ENCODE data around the gene FAM237A. TPM values are rescaled to one million over a fixed set of nuclear protein-coding genes. Genes with fewer than 3 reads are reported as not detected.

FAM237A gene
- total and polyA plus RNA-seq, 10 of the 15 experiments (the other 5 are each of a cell fraction or from before 2014, with no cell fraction given): not detected

DNA sequence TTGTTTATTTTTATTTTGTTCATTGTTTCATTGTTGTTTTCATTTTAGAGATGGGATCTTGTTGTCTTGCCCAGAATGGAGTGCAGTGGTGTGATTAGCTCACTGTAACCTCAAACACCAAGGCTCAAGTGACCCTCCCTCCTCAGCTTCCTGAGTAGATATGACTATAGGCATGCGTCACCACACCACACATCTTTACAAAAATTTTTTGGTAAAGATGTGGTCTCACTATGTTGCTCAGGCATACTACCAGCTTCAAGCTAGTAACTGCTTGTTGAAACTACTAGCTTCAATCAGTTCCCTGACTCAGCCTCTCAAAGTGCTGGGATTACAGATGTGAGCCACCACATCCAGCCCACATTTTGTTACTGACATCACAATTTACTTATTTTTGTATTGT, 14.8 kb downstream of the FAM237A start (continued):
- TF ChIP-seq, protein P1, sequence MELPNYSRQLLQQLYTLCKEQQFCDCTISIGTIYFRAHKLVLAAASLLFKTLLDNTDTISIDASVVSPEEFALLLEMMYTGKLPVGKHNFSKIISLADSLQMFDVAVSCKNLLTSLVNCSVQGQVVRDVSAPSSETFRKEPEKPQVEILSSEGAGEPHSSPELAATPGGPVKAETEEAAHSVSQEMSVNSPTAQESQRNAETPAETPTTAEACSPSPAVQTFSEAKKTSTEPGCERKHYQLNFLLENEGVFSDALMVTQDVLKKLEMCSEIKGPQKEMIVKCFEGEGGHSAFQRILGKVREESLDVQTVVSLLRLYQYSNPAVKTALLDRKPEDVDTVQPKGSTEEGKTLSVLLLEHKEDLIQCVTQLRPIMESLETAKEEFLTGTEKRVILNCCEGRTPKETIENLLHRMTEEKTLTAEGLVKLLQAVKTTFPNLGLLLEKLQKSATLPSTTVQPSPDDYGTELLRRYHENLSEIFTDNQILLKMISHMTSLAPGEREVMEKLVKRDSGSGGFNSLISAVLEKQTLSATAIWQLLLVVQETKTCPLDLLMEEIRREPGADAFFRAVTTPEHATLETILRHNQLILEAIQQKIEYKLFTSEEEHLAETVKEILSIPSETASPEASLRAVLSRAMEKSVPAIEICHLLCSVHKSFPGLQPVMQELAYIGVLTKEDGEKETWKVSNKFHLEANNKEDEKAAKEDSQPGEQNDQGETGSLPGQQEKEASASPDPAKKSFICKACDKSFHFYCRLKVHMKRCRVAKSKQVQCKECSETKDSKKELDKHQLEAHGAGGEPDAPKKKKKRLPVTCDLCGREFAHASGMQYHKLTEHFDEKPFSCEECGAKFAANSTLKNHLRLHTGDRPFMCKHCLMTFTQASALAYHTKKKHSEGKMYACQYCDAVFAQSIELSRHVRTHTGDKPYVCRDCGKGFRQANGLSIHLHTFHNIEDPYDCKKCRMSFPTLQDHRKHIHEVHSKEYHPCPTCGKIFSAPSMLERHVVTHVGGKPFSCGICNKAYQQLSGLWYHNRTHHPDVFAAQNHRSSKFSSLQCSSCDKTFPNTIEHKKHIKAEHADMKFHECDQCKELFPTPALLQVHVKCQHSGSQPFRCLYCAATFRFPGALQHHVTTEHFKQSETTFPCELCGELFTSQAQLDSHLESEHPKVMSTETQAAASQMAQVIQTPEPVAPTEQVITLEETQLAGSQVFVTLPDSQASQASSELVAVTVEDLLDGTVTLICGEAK (IDR thresholded peaks at IDR 0.05; ENCODE audit: borderline replicate concordance): no peak
- no peak for TF ChIP-seq SMAD1 (IDR thresholded peaks at IDR 0.05; ENCODE audit: low read depth, partially characterized antibody)
- TF ChIP-seq SREBF1 (IDR thresholded peaks at IDR 0.05; ENCODE audit: low read length): no peak
- no peak for TF ChIP-seq MYC (IDR thresholded peaks at IDR 0.05; ENCODE audit: insufficient read depth, insufficient read length, insufficient replicate concordance, low read length, severe bottlenecking)

DNA sequence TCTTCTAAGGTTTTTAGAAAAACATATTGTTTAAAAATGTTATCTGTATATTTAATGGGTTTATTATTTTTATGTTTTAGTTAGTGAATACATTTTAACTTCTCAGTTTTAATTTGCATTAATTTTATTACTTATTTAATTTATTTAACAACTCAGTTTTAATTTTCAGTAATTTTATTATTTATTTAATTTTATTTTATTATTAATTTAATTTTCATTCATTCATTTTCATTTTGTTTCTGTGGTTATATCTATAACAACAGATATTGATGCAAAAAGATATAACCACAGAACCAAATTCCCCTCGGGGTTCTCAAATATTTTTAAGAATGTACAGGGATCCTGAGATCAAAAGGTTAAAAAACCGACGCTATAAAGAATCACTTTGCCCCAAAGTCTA, 23.0 kb downstream of the FAM237A start:
- in situ Hi-C loops (cut with MboI): no loop called here
- RAD21 ChIA-PET (ENCODE audit: unreplicated experiment): no interaction called here

More for the DNA sequence above, 23.0 kb downstream of the FAM237A start:
- Histone ChIP-seq H3K4me2 (ENCODE audit: control insufficient read depth, insufficient read depth) (no peak overlapping the region), H3K27ac (ENCODE audit: control insufficient read depth, insufficient read depth) (no peak overlapping the region), H3K9ac (ENCODE audit: control insufficient read depth, insufficient read depth, low read length) (no peak overlapping the region), H3K36me3 (ENCODE audit: control insufficient read depth in 2 of 2, insufficient read depth in 2 of 2, low read length in 1 of 2) (no peaks in the 10 kb centered on the region), H2AFZ (ENCODE audit: control insufficient read depth, low read depth, low read length) (no peak overlapping the region), H3K79me2 (ENCODE audit: control insufficient read depth, insufficient read depth, low read length) (no peaks in the 10 kb centered on the region), H3K4me3 (no peak overlapping the region), H4K20me1 (ENCODE audit: control insufficient read depth, insufficient read depth) (no peaks in the 10 kb centered on the region), H3K9me3 (replicated peaks; ENCODE audit: control insufficient read depth, insufficient read depth, low read length) (no peaks in the 10 kb centered on the region), H3K27me3 (replicated peaks in 1 of 2; ENCODE audit: control insufficient read depth in 2 of 2, insufficient read depth in 2 of 2, low read length in 1 of 2) (no peaks in the 10 kb centered on the region), H3K4me1 (ENCODE audit: control insufficient read depth, insufficient read depth, low read length) (no peaks in the 10 kb centered on the region)
- ATAC-seq (no peak), FAIRE-seq (no peak), DNase-seq (ENCODE audit: low read depth, low spot score) (no peak)
- ChIA-PET CTCF (no interaction called here), POLR2A (no interaction called here), SMC1A (ENCODE audit: uncharacterized antibody, unreplicated experiment) (interaction anchor here (1.1 kb wide), 1 partner anchor 12 kb away, joined by 3 read pairs; no protein-coding TSS in a partner anchor)
- WGBS (ENCODE audit: insufficient coverage, insufficient replicate concordance, low lambda C conversion rate, missing lambda C conversion rate): 53% methylated on average over 3 of the region's 3 CpGs
- intact Hi-C loops (cut with micrococcal nuclease; ENCODE audit: unreplicated experiment): no loop called here
- BruUV-seq (replicated peaks): no TSS peak
- TF ChIP-seq RELA (IDR thresholded peaks at IDR 0.05; ENCODE audit: borderline replicate concordance, partially characterized antibody) (no peak), SREBF2 (IDR thresholded peaks at IDR 0.05; ENCODE audit: low read length) (no peak)
- TF ChIP-seq, protein P2, sequence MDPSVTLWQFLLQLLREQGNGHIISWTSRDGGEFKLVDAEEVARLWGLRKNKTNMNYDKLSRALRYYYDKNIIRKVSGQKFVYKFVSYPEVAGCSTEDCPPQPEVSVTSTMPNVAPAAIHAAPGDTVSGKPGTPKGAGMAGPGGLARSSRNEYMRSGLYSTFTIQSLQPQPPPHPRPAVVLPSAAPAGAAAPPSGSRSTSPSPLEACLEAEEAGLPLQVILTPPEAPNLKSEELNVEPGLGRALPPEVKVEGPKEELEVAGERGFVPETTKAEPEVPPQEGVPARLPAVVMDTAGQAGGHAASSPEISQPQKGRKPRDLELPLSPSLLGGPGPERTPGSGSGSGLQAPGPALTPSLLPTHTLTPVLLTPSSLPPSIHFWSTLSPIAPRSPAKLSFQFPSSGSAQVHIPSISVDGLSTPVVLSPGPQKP (IDR thresholded peaks at IDR 0.05; ENCODE audit: low read depth, low read length): no peak
